ENCODE measurements around the gene RAD51B. TPM values are rescaled to one million over a fixed set of nuclear protein-coding genes. Genes with fewer than 3 reads are reported as not detected.

RAD51B gene
- total and polyA plus RNA-seq, 4 donors, result 2.8 to 39.6 (median 13.3) TPM; not detected in 1

DNA sequence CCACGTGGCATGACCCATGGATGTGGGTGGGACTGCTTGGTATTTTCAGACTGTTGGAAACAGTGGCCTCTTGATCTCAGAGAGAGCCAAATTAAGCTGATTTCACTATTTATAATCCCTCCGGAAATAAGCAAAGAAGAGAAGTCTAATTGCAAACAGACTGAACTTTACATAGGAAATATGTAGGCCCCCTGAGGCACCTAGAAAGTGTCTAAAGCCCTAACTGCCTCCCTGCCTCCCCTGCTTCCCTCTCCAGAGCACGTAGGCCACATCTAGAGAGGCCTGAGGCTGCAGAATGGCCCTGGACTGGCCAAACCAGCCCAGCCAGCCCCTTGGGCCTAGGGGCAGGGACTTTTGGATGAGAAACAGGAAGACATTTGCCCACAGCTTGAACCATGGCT lies 849.5 kb downstream of the RAD51B start:
- WGBS, 2 donors, result 27 to 31% methylated on average over 3 of the region's 3 CpGs
- no peaks in the 10 kb centered on the region for H3K27me3 ChIP-seq (ENCODE audit: control insufficient read depth in 1 of 2, insufficient read depth in 2 of 2, low read length in 1 of 2)
- no peak overlapping the region for H3K27ac ChIP-seq (ENCODE audit: low read depth in 1 of 2, low read length in 2 of 2)
- no peak overlapping the region for H3K4me3 ChIP-seq (ENCODE audit: low read length in 2 of 2)
- no peak for ATAC-seq (ENCODE audit: low FRiP score)
- no peak for DNase-seq
- H3K36me3 ChIP-seq (ENCODE audit: control insufficient read depth in 1 of 2, insufficient read depth in 2 of 2, low read length in 1 of 2), result no peaks in the 10 kb centered on the region
- H3K9me3 ChIP-seq (ENCODE audit: control insufficient read depth, low read length), result no peaks in the 10 kb centered on the region
- intact Hi-C loops (cut with DNase I), result loop anchor here in 1 of 2 donors (5.0 kb wide), 1 partner anchor 118 kb away; no protein-coding TSS in a partner anchor
- peaks cover 5 to 9% of the 10 kb centered on the region in 2 donors for H3K4me1 ChIP-seq (ENCODE audit: control insufficient read depth in 1 of 2, insufficient read depth in 2 of 2, low read length in 2 of 2)

DNA sequence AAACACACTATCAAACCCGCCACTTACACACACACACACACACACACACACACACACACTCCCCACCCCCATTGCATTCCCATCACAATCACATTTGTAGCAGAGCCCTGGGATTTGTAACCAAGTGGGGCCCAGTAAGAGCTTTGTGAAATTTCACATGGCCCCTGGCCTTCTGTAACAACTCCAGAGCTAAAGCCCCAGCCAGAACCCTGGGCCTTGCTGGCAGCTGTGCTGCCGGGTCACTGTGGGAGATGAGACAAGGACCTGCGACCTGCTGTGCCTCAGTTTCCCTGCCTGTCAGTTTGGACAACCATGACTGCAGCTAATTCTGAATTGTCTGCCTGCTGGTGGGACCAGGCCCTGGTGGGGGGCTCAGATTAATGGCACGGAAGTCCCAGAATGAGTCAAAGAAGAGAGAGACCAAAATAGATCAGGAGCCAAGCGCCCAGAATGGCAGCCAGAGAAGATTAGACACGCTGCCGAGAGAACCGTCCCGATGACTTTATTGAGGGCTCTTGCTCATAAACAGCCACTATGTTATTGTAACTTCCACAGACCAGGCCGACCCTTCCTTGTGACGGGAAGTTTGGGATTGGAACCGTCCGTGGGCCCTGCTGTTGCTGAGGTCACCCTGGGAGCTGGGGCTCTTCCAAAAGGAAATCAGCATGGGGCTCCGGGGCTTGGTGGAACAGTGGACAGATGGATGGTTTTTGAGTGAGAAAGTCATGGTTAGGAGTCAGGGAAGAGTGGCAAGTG lies 850.2 kb downstream of the RAD51B start:
- intact Hi-C loops (cut with DNase I), result loop anchor here in 1 of 2 donors (5.0 kb wide), 1 partner anchor 118 kb away; no protein-coding TSS in a partner anchor
- Histone ChIP-seq H3K27ac (ENCODE audit: low read depth in 1 of 2, low read length in 2 of 2) (no peak overlapping the region), H3K27me3 (ENCODE audit: control insufficient read depth in 1 of 2, insufficient read depth in 2 of 2, low read length in 1 of 2) (no peaks in the 10 kb centered on the region), H3K9me3 (ENCODE audit: control insufficient read depth, low read length) (no peaks in the 10 kb centered on the region), H3K4me3 (ENCODE audit: low read length in 2 of 2) (no peak overlapping the region), H3K4me1 (ENCODE audit: control insufficient read depth in 1 of 2, insufficient read depth in 2 of 2, low read length in 2 of 2) (peaks cover 5% of the 10 kb centered on the region in 2 donors), H3K36me3 (ENCODE audit: control insufficient read depth in 1 of 2, insufficient read depth in 2 of 2, low read length in 1 of 2) (no peaks in the 10 kb centered on the region)
- peak; percentile 46 for ATAC-seq (ENCODE audit: low FRiP score)
- DNase-seq, result peak in 1 of 2 donors; percentile 71
- WGBS, 2 donors, result 32% methylated on average over 14 of the region's 14 CpGs

DNA sequence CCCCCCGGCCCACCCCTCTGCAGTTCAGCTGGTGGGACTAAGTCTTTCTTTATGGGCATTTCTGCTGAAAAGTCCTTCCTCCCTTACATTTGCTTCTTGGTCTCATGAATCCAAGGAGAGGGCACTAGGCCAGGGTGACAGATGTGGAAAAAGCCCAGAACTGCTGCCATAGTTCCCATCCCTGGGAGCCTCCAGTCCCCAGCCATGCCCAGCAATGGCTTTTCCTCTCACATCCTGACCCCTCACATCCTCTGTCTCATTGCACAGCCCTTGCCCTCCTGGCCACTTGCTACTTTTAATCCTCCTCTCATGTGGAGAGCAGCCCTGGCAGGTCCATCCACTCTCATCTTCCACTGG lies 850.8 kb downstream of the RAD51B start:
- Histone ChIP-seq H3K4me1 (ENCODE audit: control insufficient read depth in 1 of 2, insufficient read depth in 2 of 2, low read length in 2 of 2) (peaks cover 0 to 2% of the 10 kb centered on the region in 2 donors), H3K27ac (ENCODE audit: low read depth in 1 of 2, low read length in 2 of 2) (no peak overlapping the region), H3K27me3 (ENCODE audit: control insufficient read depth in 1 of 2, insufficient read depth in 2 of 2, low read length in 1 of 2) (no peaks in the 10 kb centered on the region), H3K9me3 (ENCODE audit: control insufficient read depth, low read length) (no peaks in the 10 kb centered on the region), H3K36me3 (ENCODE audit: control insufficient read depth in 1 of 2, insufficient read depth in 2 of 2, low read length in 1 of 2) (no peaks in the 10 kb centered on the region), H3K4me3 (ENCODE audit: low read length in 2 of 2) (no peak overlapping the region)
- no peak for DNase-seq
- no peak for ATAC-seq (ENCODE audit: low FRiP score)
- intact Hi-C loops (cut with DNase I), result no loop called here
- WGBS, 2 donors, result 83 to 88% methylated on average over 1 of the region's 1 CpG

DNA sequence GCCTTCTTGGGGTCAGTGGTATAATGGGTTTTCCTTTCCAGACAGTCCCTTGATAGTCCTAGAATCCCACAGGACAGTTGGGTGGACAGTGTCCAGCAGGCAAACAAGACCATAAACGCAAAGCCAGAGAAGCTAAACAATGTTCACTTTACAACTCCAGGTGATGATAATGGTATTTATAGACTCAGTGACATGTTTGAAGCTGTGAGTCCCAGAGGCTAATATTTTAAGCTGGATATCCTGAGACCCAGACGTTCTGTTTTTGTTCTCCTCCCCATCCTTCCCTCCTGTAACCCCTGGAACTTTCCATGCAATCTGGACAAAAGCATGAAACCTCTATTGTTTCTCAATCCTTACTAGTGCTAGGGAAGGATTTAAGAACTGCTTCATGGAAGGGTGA lies 852.3 kb downstream of the RAD51B start:
- WGBS, 2 donors, result 8 to 12% methylated on average over 2 of the region's 2 CpGs
- intact Hi-C loops (cut with DNase I), result loop anchor here in 1 of 2 donors (2.0 kb wide), 1 partner anchor 415 kb away; no protein-coding TSS in a partner anchor
- Histone ChIP-seq H3K36me3 (ENCODE audit: control insufficient read depth in 1 of 2, insufficient read depth in 2 of 2, low read length in 1 of 2) (no peaks in the 10 kb centered on the region), H3K4me1 (ENCODE audit: control insufficient read depth in 1 of 2, insufficient read depth in 2 of 2, low read length in 2 of 2) (no peaks in the 10 kb centered on the region), H3K27ac (ENCODE audit: low read depth in 1 of 2, low read length in 2 of 2) (no peak overlapping the region), H3K9me3 (ENCODE audit: control insufficient read depth, low read length) (no peaks in the 10 kb centered on the region), H3K27me3 (ENCODE audit: control insufficient read depth in 1 of 2, insufficient read depth in 2 of 2, low read length in 1 of 2) (no peaks in the 10 kb centered on the region), H3K4me3 (ENCODE audit: low read length in 2 of 2) (no peak overlapping the region)
- DNase-seq (no peak), ATAC-seq (ENCODE audit: low FRiP score) (no peak)

DNA sequence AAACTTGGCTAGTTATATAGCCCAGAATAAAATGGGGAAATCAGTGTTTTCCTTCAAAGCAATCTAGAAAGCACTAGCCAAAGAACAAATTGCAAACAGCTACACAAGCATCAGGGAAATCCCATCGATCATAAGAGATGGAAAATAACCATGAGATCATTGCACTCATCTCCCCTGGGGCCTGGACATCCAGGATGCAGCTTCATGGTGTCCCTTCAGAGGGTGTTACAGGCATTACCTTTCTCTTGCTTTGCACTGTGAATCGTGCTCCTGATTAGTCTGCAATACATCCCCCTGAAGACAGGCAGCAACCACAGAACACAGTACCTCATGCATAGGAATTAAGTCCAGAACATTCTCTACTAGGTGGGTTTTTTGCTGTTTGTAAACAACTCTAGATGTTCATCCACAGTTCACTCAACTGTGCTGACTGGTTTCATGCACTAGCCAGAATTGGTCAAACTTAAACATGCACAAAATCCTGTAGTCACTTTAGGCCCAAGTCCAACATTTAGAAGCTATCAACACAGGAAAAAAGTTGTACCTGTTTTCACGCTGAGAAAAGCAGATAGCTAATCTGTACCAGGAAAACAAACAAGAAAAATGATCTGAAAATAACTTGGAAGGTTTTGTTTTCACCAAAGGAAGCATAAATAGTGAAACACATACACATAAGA lies 853.2 kb downstream of the RAD51B start:
- no peak overlapping the region for H3K4me3 ChIP-seq (ENCODE audit: low read length in 2 of 2)
- no peaks in the 10 kb centered on the region for H3K36me3 ChIP-seq (ENCODE audit: control insufficient read depth in 1 of 2, insufficient read depth in 2 of 2, low read length in 1 of 2)
- no peak for ATAC-seq (ENCODE audit: low FRiP score)
- no peak for DNase-seq
- no peaks in the 10 kb centered on the region for H3K27me3 ChIP-seq (ENCODE audit: control insufficient read depth in 1 of 2, insufficient read depth in 2 of 2, low read length in 1 of 2)
- no peaks in the 10 kb centered on the region for H3K4me1 ChIP-seq (ENCODE audit: control insufficient read depth in 1 of 2, insufficient read depth in 2 of 2, low read length in 2 of 2)
- WGBS, 2 donors, result 20 to 24% methylated on average over 3 of the region's 3 CpGs
- intact Hi-C loops (cut with DNase I), result loop anchor here in 1 of 2 donors (2.0 kb wide), 1 partner anchor 416 kb away; no protein-coding TSS in a partner anchor
- no peaks in the 10 kb centered on the region for H3K9me3 ChIP-seq (ENCODE audit: control insufficient read depth, low read length)
- H3K27ac ChIP-seq (ENCODE audit: low read depth in 1 of 2, low read length in 2 of 2), result no peak overlapping the region

DNA sequence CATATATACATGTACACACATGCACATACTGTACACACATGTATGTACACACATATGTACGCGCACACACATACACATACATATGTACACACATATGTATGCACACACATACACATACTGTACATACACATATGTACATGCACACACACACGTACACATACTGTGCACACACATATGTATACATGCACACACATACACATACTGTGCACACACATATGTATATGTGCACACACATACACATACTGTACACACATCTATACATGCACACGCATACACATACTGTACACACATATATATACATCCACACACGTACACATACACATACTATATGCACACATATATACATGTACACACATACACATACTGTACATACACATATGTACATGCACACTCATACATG lies 853.9 kb downstream of the RAD51B start:
- 70 to 73% methylated on average over 5 of the region's 5 CpGs for WGBS, 2 donors
- no peaks in the 10 kb centered on the region for H3K4me1 ChIP-seq (ENCODE audit: control insufficient read depth in 1 of 2, insufficient read depth in 2 of 2, low read length in 2 of 2)

DNA sequence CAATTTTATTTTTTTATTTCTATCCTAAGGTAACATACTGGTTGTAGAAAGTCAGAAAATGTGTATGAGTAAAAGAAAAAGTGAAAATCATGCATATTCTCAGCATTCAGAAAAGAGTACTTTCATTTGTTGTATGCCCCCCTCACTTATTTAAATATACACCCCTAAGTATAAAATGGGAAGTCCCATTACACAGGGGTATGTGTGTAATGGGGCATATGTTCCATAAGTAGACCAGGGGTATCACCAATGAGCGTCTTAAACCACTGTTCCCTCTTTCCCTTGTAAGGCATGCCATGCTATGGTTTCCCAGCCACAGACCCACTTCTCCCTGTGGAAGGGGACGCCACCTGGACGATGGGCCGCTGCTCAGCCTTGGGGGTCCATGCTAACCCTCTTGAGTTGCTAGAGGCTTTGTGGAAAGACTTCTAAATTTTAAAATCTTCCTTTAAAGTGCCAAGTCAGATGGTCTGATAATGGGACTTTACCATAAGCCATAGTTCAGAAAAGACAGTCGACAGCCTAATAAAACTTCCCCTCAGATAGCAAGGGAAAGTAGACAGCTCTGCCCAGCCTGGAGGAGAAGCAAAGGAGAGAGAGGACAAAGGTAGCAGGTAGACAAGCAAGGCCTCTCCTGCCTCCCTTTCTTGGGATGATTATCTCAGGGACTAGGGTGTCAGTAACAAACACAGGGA lies 855.1 kb downstream of the RAD51B start:
- 88 to 94% methylated on average over 5 of the region's 5 CpGs for WGBS, 2 donors
- DNase-seq (no peak), ATAC-seq (ENCODE audit: low FRiP score) (no peak)
- H3K27ac ChIP-seq (ENCODE audit: low read depth in 1 of 2, low read length in 2 of 2), result no peak overlapping the region
- no peak overlapping the region for H3K4me3 ChIP-seq (ENCODE audit: low read length in 2 of 2)
- intact Hi-C loops (cut with DNase I), result no loop called here
- H3K9me3 ChIP-seq (ENCODE audit: control insufficient read depth, low read length), result no peaks in the 10 kb centered on the region
- no peaks in the 10 kb centered on the region for H3K4me1 ChIP-seq (ENCODE audit: control insufficient read depth in 1 of 2, insufficient read depth in 2 of 2, low read length in 2 of 2)
- H3K27me3 ChIP-seq (ENCODE audit: control insufficient read depth in 1 of 2, insufficient read depth in 2 of 2, low read length in 1 of 2), result no peaks in the 10 kb centered on the region
- H3K36me3 ChIP-seq (ENCODE audit: control insufficient read depth in 1 of 2, insufficient read depth in 2 of 2, low read length in 1 of 2), result no peaks in the 10 kb centered on the region

More for the DNA sequence above, 853.9 kb downstream of the RAD51B start:
- Histone ChIP-seq H3K4me3 (ENCODE audit: low read length in 2 of 2) (no peak overlapping the region), H3K9me3 (ENCODE audit: control insufficient read depth, low read length) (no peaks in the 10 kb centered on the region), H3K36me3 (ENCODE audit: control insufficient read depth in 1 of 2, insufficient read depth in 2 of 2, low read length in 1 of 2) (no peaks in the 10 kb centered on the region), H3K27me3 (ENCODE audit: control insufficient read depth in 1 of 2, insufficient read depth in 2 of 2, low read length in 1 of 2) (no peaks in the 10 kb centered on the region), H3K27ac (ENCODE audit: low read depth in 1 of 2, low read length in 2 of 2) (no peak overlapping the region)
- ATAC-seq (ENCODE audit: low FRiP score) (no peak), DNase-seq (no peak)
- intact Hi-C loops (cut with DNase I), result loop anchor here in 1 of 2 donors (2.0 kb wide), 1 partner anchor 417 kb away; no protein-coding TSS in a partner anchor

DNA sequence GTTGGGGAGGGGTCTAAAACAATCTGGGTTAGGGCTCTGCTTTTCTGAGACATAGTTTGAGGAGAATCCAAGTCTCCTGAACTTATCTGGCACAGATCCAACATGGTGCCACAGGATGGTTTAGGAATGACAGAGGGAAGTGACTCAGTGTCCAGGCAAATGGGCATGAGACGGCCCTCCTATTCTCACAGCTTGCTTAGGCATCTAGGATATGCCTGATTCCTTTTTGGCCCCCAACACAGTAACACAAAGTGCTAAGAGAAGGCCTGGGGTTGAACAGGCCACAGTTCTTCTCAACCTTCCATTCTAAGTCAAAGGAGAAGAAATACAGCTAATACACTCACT lies 855.6 kb downstream of the RAD51B start:
- no peaks in the 10 kb centered on the region for H3K9me3 ChIP-seq (ENCODE audit: control insufficient read depth, low read length)
- no peaks in the 10 kb centered on the region for H3K4me1 ChIP-seq (ENCODE audit: control insufficient read depth in 1 of 2, insufficient read depth in 2 of 2, low read length in 2 of 2)
- H3K27me3 ChIP-seq (ENCODE audit: control insufficient read depth in 1 of 2, insufficient read depth in 2 of 2, low read length in 1 of 2), result no peaks in the 10 kb centered on the region
- no peak for ATAC-seq (ENCODE audit: low FRiP score)
- no peak overlapping the region for H3K4me3 ChIP-seq (ENCODE audit: low read length in 2 of 2)
- DNase-seq, result no peak
- intact Hi-C loops (cut with DNase I), result no loop called here
- no peaks in the 10 kb centered on the region for H3K36me3 ChIP-seq (ENCODE audit: control insufficient read depth in 1 of 2, insufficient read depth in 2 of 2, low read length in 1 of 2)
- H3K27ac ChIP-seq (ENCODE audit: low read depth in 1 of 2, low read length in 2 of 2), result no peak overlapping the region
- WGBS, 2 donors, result 48 to 71% methylated on average over 1 of the region's 1 CpG

Data from aorta (tissue), 5 donors.